A549 (cell line): Measurements from ENCODE around the gene ASMT. TPM values are rescaled to one million over a fixed set of nuclear protein-coding genes. Genes with fewer than 3 reads are reported as not detected.
A peak's percentile ranks its signal among the peaks of the same experiment; 100 is the strongest.

ENCODE experiments used
- ATAC-seq, 2 experiments: fragments of 200-7000 bp in 1 of 2; fragments of >200 bp in 1 of 2; cut with Nextera tagmentation in 1 of 2; cut with Tn5 transposase in 1 of 2; 3 replicates each; pipeline versions ENCODE4 v1.8.0 to v1.9.1; 2018 to 2020; ENCODE audit warnings: mild to moderate bottlenecking in 1 of 2, moderate library complexity in 1 of 2
- CTCF ChIA-PET: fragments of 300-600 bp; sonication (Branson Sonifier 250); formaldehyde crosslinking; extraction: SDS; loops from one replicate; lab custom pipeline; 2021; ENCODE audit warnings: antibody characterized with exemption, inconsistent platforms; lab: Yijun Ruan, JAX
- POLR2A ChIA-PET: fragments of 350-600 bp; formaldehyde crosslinking; extraction: SDS; loops from one replicate; lab custom pipeline; 2021; ENCODE audit warnings: antibody characterized with exemption, inconsistent platforms; lab: Yijun Ruan, JAX
- DNase-seq, 2 experiments: peaks; one replicate each; pipeline versions ENCODE4 v3.0.0 to v3.0.0-alpha.2; 2011 to 2016; ENCODE audit warnings: low read depth in 1 of 2, low spot score in 1 of 2
- FAIRE-seq: peaks from 2 replicates; lab custom pipeline; 2011; peaks lifted over from hg19 to GRCh38; lab: Jason Lieb, UNC
- H3K27ac ChIP-seq, 2 experiments: fragments of >200 bp; sonication (Bioruptor Twin); formaldehyde crosslinking; 3 replicates each; pipeline ENCODE4 v1.5.1; 2016 to 2017
- H3K4me1 ChIP-seq: fragments of >200 bp; sonication (Bioruptor Twin); formaldehyde crosslinking; 3 replicates; pipeline ENCODE4 v1.6.1; 2016
- H3K4me2 ChIP-seq: fragments of >200 bp; sonication (Bioruptor Twin); formaldehyde crosslinking; 3 replicates; pipeline ENCODE4 v1.6.1; 2016
- H3K4me3 ChIP-seq: fragments of >200 bp; sonication (Bioruptor Twin); formaldehyde crosslinking; 3 replicates; pipeline ENCODE4 v1.5.1; 2016
- H3K9me3 ChIP-seq: fragments of >200 bp; sonication (Bioruptor Twin); formaldehyde crosslinking; 3 replicates; pipeline ENCODE4 v1.6.1; 2016
- CBX8 ChIP-seq: fragments of 200-600 bp; sonication (generic); IDR thresholded peaks from 2 replicates; pipeline ENCODE4 v1.6.1; 2016
- CHD4 ChIP-seq: fragments of 200-600 bp; sonication (generic); IDR thresholded peaks from 2 replicates; pipeline ENCODE4 v1.6.1; 2016; ENCODE audit warnings: antibody characterized with exemption, mild to moderate bottlenecking, borderline replicate concordance
- E2F6 ChIP-seq: IDR thresholded peaks from 2 replicates; pipeline ENCODE4 v1.6.1; 2012; ENCODE audit warnings: low read depth, borderline replicate concordance
- EHF ChIP-seq: fragments of 250-450 bp; sonication (Bioruptor Pico); IDR thresholded peaks from 2 replicates; pipeline ENCODE4 v1.5.0; 2020; ENCODE audit warnings: mild to moderate bottlenecking
- EHMT2 ChIP-seq: fragments of 200-600 bp; sonication (generic); IDR thresholded peaks from 2 replicates; pipeline ENCODE4 v1.6.1; 2016; ENCODE audit warnings: antibody characterized with exemption, low read depth, mild to moderate bottlenecking, moderate library complexity
- FOSB ChIP-seq: fragments of 250-450 bp; sonication (Bioruptor Pico); IDR thresholded peaks from 2 replicates; pipeline ENCODE4 v1.5.0; 2020; ENCODE audit warnings: mild to moderate bottlenecking, moderate library complexity
- FOXS1 ChIP-seq: fragments of 250-450 bp; sonication (Bioruptor Pico); IDR thresholded peaks from 2 replicates; pipeline ENCODE4 v1.5.0; 2020; ENCODE audit warnings: mild to moderate bottlenecking, moderate library complexity
- GATA3 ChIP-seq: IDR thresholded peaks from 2 replicates; pipeline ENCODE4 v1.6.1; 2012; ENCODE audit warnings: borderline replicate concordance
- HDAC2 ChIP-seq: fragments of 200-600 bp; sonication (generic); IDR thresholded peaks from 2 replicates; pipeline ENCODE4 v1.6.1; 2016
- HES2 ChIP-seq: fragments of >200 bp; sonication (Bioruptor Twin); formaldehyde crosslinking; IDR thresholded peaks from 2 replicates; pipeline ENCODE4 v1.6.1; 2016
- HOXB13 ChIP-seq: fragments of 250-450 bp; sonication (Bioruptor Pico); IDR thresholded peaks from 2 replicates; pipeline ENCODE4 v1.5.0; 2020; ENCODE audit warnings: low read depth, mild to moderate bottlenecking, moderate library complexity
- JUNB ChIP-seq: fragments of >200 bp; sonication (Bioruptor Twin); formaldehyde crosslinking; IDR thresholded peaks from 2 replicates; pipeline ENCODE4 v1.6.1; 2016
- KDM1A ChIP-seq: fragments of 200-600 bp; sonication (generic); IDR thresholded peaks from 2 replicates; pipeline ENCODE4 v1.6.1; 2016; ENCODE audit warnings: low read depth, mild to moderate bottlenecking
- KDM5A ChIP-seq: fragments of 200-600 bp; sonication (generic); IDR thresholded peaks from 2 replicates; pipeline ENCODE4 v1.6.1; 2016; ENCODE audit warnings: antibody characterized with exemption, mild to moderate bottlenecking
- MYC ChIP-seq: IDR thresholded peaks from 2 replicates; pipeline ENCODE4 v1.6.1; 2012; ENCODE audit warnings: mild to moderate bottlenecking, inconsistent platforms, low read length, improper control_type of control experiment, borderline replicate concordance
- NFE2L2 ChIP-seq: fragments of 150-350 bp; conservative IDR thresholded peaks from 2 replicates; pipeline ENCODE4 v1.6.1; 2014; ENCODE audit warnings: low read length
- NPAS2 ChIP-seq: fragments of 250-450 bp; sonication (Bioruptor Pico); IDR thresholded peaks from 2 replicates; pipeline ENCODE4 v1.8.0; 2022; ENCODE audit warnings: mild to moderate bottlenecking, moderate library complexity, borderline replicate concordance
- NR3C1 ChIP-seq: fragments of >200 bp; sonication (Bioruptor Twin); formaldehyde crosslinking; IDR thresholded peaks from 3 replicates; pipeline ENCODE4 v1.6.1; 2017
- PHF8 ChIP-seq: fragments of 200-600 bp; sonication (generic); IDR thresholded peaks from 2 replicates; pipeline ENCODE4 v1.6.1; 2016; ENCODE audit warnings: low read depth, mild to moderate bottlenecking, antibody characterized with exemption, moderate library complexity, borderline replicate concordance
- RAD21 ChIP-seq, 2 experiments: fragments of >200 bp in 1 of 2; sonication (Bioruptor Twin) in 1 of 2; formaldehyde crosslinking in 1 of 2; IDR thresholded peaks in 1 of 2; conservative IDR thresholded peaks in 1 of 2; 2 replicates in 1 of 2; 3 replicates in 1 of 2; pipeline ENCODE4 v1.6.1; 2012 to 2018; ENCODE audit warnings: inconsistent platforms in 1 of 2
- RCOR1 ChIP-seq: fragments of 150-350 bp; IDR thresholded peaks from 2 replicates; pipeline ENCODE4 v1.6.1; 2014; ENCODE audit warnings: antibody characterized with exemption, low read length, low read depth
- RFX5 ChIP-seq: fragments of 450-650 bp; IDR thresholded peaks from 2 replicates; pipeline ENCODE4 v1.7.1; 2014; ENCODE audit warnings: antibody characterized with exemption, mild to moderate bottlenecking, moderate library complexity
- SMC3 ChIP-seq: fragments of >200 bp; sonication (Bioruptor Twin); formaldehyde crosslinking; IDR thresholded peaks from 3 replicates; pipeline ENCODE4 v1.6.1; 2018; ENCODE audit warnings: inconsistent platforms
- SREBF2 ChIP-seq: fragments of 450-650 bp; IDR thresholded peaks from 2 replicates; pipeline ENCODE4 v1.6.1; 2014; ENCODE audit warnings: mild to moderate bottlenecking, moderate library complexity
- TFCP2L1 ChIP-seq: fragments of 250-450 bp; sonication (Bioruptor Pico); IDR thresholded peaks from 2 replicates; pipeline ENCODE4 v1.5.0; 2021; ENCODE audit warnings: mild to moderate bottlenecking
- ZSCAN20 ChIP-seq: fragments of 250-450 bp; sonication (Bioruptor Pico); IDR thresholded peaks from 2 replicates; pipeline ENCODE4 v1.8.0; 2022; ENCODE audit warnings: mild to moderate bottlenecking, moderate library complexity
- WGBS: methylation state at CpG from one replicate; pipeline ENCODE4 v1.1.6; 2017; ENCODE audit errors: missing lambda C conversion rate; 5-methylcytosine and 5-hydroxymethylcytosine counted together
- polyA plus RNA-seq, 4 experiments: library from polyadenylated mRNA; depleted of rRNA in 3 of 4; stranded (reverse); fragments of >200 nt; fragmentation: RNase III in 1 of 4; extraction: RNeasy Plus Mini Kit Qiagen cat#74134 plus additional on column Dnase treatment in 1 of 4; gene quantifications; 2 replicates in 3 of 4; 3 replicates in 1 of 4; pipeline ENCODE4 v1.2.3, GENCODE V29; 2011 to 2017
- TF ChIP-seq, protein P1 (sequence below): fragments of 200-600 bp; sonication (generic); IDR thresholded peaks from 2 replicates; pipeline ENCODE4 v1.6.1; 2016; ENCODE audit warnings: antibody characterized with exemption, mild to moderate bottlenecking, moderate library complexity
- TF ChIP-seq, protein P2 (sequence below): fragments of >200 bp; sonication (Bioruptor Twin); formaldehyde crosslinking; IDR thresholded peaks from 3 replicates; pipeline ENCODE4 v1.6.1; 2016
- TF ChIP-seq, protein P3 (sequence below): fragments of 450-650 bp; IDR thresholded peaks from 2 replicates; pipeline ENCODE4 v1.6.1; 2014; ENCODE audit warnings: antibody characterized with exemption
- TF ChIP-seq, protein P4 (sequence below): IDR thresholded peaks from 2 replicates; pipeline ENCODE4 v1.6.1; 2012
- TF ChIP-seq, protein P5 (sequence below): fragments of >200 bp; sonication (Bioruptor Twin); formaldehyde crosslinking; IDR thresholded peaks from 3 replicates; pipeline ENCODE4 v1.5.1; 2016

ASMT gene
- polyA plus RNA-seq, 2 of the 4 experiments (the other 2 are of a cell fraction), result 0.12 to 0.16 TPM

DNA sequence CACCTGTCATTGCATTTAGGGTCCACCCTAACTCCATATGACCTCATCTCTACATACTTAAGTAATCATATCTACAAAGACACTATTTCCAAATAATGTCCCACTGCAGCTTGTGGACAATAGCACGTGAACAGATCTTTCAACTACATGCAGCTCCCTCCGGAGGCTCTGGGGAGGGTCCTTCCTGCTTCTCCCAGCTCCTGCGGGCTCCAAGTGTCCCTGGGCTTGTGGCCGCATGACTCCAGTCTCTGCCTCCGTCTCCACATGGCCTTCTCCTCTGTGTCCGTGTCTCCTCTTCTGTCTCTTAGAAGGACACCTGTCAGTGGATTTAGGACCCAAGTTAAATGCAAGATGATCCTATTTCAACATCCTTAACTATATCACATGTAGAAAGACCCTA, 52.7 kb downstream of the ASMT start:
- no peak overlapping the region for H3K4me2 ChIP-seq
- no peaks in the 10 kb centered on the region for H3K9me3 ChIP-seq
- 68% methylated on average over 6 of the region's 6 CpGs for WGBS
- no peak for FAIRE-seq
- H3K27ac ChIP-seq, result no peak overlapping the region
- ChIA-PET POLR2A (no interaction called here), CTCF (no interaction called here)
- no peak for DNase-seq
- no peak for ATAC-seq
- H3K4me3 ChIP-seq, result no peak overlapping the region
- TF ChIP-seq E2F6 (no peak), RCOR1 (no peak), SREBF2 (no peak), RFX5 (no peak), EHF (CRISPR knock-in tag) (no peak), HOXB13 (CRISPR knock-in tag) (no peak), PHF8 (no peak), FOSB (no peak), NR3C1 (no peak), CHD4 (no peak), HDAC2 (no peak), KDM5A (no peak), TFCP2L1 (no peak)
- TF ChIP-seq, protein P1, sequence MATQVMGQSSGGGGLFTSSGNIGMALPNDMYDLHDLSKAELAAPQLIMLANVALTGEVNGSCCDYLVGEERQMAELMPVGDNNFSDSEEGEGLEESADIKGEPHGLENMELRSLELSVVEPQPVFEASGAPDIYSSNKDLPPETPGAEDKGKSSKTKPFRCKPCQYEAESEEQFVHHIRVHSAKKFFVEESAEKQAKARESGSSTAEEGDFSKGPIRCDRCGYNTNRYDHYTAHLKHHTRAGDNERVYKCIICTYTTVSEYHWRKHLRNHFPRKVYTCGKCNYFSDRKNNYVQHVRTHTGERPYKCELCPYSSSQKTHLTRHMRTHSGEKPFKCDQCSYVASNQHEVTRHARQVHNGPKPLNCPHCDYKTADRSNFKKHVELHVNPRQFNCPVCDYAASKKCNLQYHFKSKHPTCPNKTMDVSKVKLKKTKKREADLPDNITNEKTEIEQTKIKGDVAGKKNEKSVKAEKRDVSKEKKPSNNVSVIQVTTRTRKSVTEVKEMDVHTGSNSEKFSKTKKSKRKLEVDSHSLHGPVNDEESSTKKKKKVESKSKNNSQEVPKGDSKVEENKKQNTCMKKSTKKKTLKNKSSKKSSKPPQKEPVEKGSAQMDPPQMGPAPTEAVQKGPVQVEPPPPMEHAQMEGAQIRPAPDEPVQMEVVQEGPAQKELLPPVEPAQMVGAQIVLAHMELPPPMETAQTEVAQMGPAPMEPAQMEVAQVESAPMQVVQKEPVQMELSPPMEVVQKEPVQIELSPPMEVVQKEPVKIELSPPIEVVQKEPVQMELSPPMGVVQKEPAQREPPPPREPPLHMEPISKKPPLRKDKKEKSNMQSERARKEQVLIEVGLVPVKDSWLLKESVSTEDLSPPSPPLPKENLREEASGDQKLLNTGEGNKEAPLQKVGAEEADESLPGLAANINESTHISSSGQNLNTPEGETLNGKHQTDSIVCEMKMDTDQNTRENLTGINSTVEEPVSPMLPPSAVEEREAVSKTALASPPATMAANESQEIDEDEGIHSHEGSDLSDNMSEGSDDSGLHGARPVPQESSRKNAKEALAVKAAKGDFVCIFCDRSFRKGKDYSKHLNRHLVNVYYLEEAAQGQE, result no peak
- TF ChIP-seq, protein P2, sequence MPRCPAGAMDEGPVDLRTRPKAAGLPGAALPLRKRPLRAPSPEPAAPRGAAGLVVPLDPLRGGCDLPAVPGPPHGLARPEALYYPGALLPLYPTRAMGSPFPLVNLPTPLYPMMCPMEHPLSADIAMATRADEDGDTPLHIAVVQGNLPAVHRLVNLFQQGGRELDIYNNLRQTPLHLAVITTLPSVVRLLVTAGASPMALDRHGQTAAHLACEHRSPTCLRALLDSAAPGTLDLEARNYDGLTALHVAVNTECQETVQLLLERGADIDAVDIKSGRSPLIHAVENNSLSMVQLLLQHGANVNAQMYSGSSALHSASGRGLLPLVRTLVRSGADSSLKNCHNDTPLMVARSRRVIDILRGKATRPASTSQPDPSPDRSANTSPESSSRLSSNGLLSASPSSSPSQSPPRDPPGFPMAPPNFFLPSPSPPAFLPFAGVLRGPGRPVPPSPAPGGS, result no peak
- TF ChIP-seq, protein P3, sequence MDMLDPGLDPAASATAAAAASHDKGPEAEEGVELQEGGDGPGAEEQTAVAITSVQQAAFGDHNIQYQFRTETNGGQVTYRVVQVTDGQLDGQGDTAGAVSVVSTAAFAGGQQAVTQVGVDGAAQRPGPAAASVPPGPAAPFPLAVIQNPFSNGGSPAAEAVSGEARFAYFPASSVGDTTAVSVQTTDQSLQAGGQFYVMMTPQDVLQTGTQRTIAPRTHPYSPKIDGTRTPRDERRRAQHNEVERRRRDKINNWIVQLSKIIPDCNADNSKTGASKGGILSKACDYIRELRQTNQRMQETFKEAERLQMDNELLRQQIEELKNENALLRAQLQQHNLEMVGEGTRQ, result no peak
- TF ChIP-seq, protein P4, sequence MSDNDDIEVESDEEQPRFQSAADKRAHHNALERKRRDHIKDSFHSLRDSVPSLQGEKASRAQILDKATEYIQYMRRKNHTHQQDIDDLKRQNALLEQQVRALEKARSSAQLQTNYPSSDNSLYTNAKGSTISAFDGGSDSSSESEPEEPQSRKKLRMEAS, result no peak
- H3K4me1 ChIP-seq, result no peaks in the 10 kb centered on the region

DNA sequence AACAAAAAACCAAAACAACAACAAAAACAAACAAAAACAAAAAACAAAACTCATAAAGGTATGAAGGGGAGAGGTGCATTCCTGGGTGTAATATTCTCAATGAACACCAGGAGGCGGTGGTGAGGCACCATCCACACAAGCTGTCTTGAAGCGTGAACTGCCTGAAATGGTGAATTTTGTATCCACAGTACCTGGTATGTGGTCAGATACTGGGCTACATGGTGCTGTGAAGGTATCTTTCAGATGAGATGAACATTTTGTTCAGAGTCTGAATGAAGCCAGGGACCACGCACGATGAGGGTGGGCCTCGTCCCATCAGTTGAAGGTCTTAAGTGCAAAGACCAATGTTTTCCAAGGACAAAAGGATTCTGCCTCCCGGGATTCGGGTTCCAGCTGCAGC, 58.5 kb downstream of the ASMT start:
- DNase-seq (peak; percentile 29 to 64), ATAC-seq (peak in 1 of 2 experiments; percentile 69; a peak in 3 of 6 replicates)
- TF ChIP-seq RAD21 (conservative IDR thresholded peaks at IDR 0.05 in 1 of 2, IDR thresholded peaks at IDR 0.05 in 1 of 2) (peak; percentile 80 to 84), EHMT2 (no peak), MYC (no peak), SMC3 (peak; percentile 86), NFE2L2 (no peak), KDM1A (0 out of 2 replicates have a peak, but pooled peaks have one; percentile 44), SREBF2 (no peak), JUNB (no peak), ZSCAN20 (CRISPR knock-in tag) (no peak), GATA3 (no peak), FOXS1 (CRISPR knock-in tag) (no peak), NR3C1 (no peak), NPAS2 (CRISPR knock-in tag) (no peak), CBX8 (no peak), HES2 (no peak)
- TF ChIP-seq, protein P5, sequence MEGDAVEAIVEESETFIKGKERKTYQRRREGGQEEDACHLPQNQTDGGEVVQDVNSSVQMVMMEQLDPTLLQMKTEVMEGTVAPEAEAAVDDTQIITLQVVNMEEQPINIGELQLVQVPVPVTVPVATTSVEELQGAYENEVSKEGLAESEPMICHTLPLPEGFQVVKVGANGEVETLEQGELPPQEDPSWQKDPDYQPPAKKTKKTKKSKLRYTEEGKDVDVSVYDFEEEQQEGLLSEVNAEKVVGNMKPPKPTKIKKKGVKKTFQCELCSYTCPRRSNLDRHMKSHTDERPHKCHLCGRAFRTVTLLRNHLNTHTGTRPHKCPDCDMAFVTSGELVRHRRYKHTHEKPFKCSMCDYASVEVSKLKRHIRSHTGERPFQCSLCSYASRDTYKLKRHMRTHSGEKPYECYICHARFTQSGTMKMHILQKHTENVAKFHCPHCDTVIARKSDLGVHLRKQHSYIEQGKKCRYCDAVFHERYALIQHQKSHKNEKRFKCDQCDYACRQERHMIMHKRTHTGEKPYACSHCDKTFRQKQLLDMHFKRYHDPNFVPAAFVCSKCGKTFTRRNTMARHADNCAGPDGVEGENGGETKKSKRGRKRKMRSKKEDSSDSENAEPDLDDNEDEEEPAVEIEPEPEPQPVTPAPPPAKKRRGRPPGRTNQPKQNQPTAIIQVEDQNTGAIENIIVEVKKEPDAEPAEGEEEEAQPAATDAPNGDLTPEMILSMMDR, result peak; percentile 82

More for the DNA sequence above, 58.5 kb downstream of the ASMT start:
- H3K27ac ChIP-seq, result no peak overlapping the region
- ChIA-PET CTCF (no interaction called here), POLR2A (no interaction called here)
- 44% methylated on average over 7 of the region's 7 CpGs for WGBS
- no peaks in the 10 kb centered on the region for H3K9me3 ChIP-seq
- H3K4me1 ChIP-seq, result no peaks in the 10 kb centered on the region
- no peak overlapping the region for H3K4me2 ChIP-seq
- peak; percentile 51 for FAIRE-seq
- no peak overlapping the region for H3K4me3 ChIP-seq
